ENCODE results near the gene ADM.

DNA sequence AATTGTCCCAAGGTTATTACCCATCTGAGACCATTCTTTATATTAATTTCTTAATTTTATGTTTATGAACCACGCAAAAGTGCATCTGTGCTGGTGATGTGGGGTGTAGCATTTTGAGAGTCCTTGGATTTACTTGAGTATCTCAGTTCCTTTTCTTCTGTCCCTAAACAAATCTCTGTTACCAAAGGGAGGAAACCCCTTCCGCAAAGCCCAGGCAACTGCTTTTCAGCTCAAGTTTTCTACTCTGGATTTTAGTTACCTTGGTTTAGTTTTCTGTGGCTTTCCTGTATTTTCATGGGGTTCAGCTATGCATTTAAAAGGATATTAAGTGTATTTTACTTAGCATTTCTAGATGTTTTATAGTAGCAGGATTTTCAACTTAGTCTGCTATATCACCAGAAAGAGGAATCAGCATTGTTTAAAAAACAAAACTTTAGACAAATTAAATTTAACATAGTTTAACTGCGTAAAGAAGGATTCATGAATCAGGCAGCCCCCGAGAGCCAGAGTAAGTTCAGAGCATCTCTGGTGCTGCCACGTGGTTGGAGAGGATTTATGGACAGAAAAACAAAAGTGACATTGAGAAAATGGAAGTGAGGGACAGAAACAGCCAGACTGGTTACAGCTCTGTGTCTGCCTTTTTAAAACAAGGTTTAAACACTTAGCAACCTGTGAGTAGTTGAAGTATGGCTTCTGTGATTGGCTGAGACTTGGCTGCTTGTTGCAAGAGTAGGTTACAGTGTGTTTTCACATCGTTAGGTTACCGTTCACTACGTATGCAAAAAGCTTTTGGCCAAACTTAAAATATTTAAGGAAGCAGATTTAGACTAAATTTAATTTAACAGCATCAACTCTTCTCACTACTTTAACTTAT, 9.6 kb downstream of the ADM start:
- no peak for TF ChIP-seq POLR2A (IDR thresholded peaks at IDR 0.05; ENCODE audit: low read depth, low read length)
- TF ChIP-seq TAF1 (IDR thresholded peaks at IDR 0.05; ENCODE audit: borderline replicate concordance, low read depth, low read length), result no peak
- TF ChIP-seq POLR2AphosphoS5 (IDR thresholded peaks at IDR 0.05; ENCODE audit: low read depth, low read length), result no peak

Measured in GM12892 (cell line).